HG02759 (cell line): ENCODE data around the gene ANGPTL5.
"Not testable (repeated sequence)": the region's sequence is repeated elsewhere in the genome, so short reads cannot be mapped to it uniquely, and the experiment has no call there.

ENCODE experiments used
- ATAC-seq: cut with Tn5 transposase; IDR thresholded peaks from one replicate; pipeline ENCODE4 v1.9.1; 2021; ENCODE audit warnings: mild to moderate bottlenecking, moderate library complexity; ENCODE audit not compliant: unreplicated experiment

Gene ANGPTL5

GRCh38 chr11:101889767-101890166, 26.6 kb downstream of the ANGPTL5 start:
- ATAC-seq = no peak

GRCh38 chr11:101885631-101886030, 30.7 kb downstream of the ANGPTL5 start:
- ATAC-seq = no peak

- ATAC-seq = no peak
Measured at GRCh38 chr11:101881586-101881985, 34.7 kb downstream of the ANGPTL5 start.

GRCh38 chr11:101880222-101880621, 36.1 kb downstream of the ANGPTL5 start:
- ATAC-seq = peak; percentile 62

GRCh38 chr11:101872171-101872882, 44.0 kb downstream of the ANGPTL5 start:
- no peak for ATAC-seq

GRCh38 chr11:101870510-101870909, 45.8 kb downstream of the ANGPTL5 start:
- no peak for ATAC-seq

- no peak for ATAC-seq
Measured at GRCh38 chr11:101867951-101868350, 48.4 kb downstream of the ANGPTL5 start.

- no peak for ATAC-seq
Measured at GRCh38 chr11:101866619-101867491, 49.5 kb downstream of the ANGPTL5 start.

GRCh38 chr11:101864098-101864497, 52.2 kb downstream of the ANGPTL5 start:
- no peak for ATAC-seq

- ATAC-seq = no peak
Measured at GRCh38 chr11:101863361-101863760, 53.0 kb downstream of the ANGPTL5 start.

- ATAC-seq = no peak
Measured at GRCh38 chr11:101862391-101863233, 53.7 kb downstream of the ANGPTL5 start.

GRCh38 chr11:101860696-101861427, 55.5 kb downstream of the ANGPTL5 start:
- peak; percentile 90 for ATAC-seq

- ATAC-seq = not testable (repeated sequence)
Measured at GRCh38 chr11:101852260-101852659, 64.1 kb downstream of the ANGPTL5 start.

GRCh38 chr11:101848262-101848661, 68.1 kb downstream of the ANGPTL5 start:
- ATAC-seq = no peak

- ATAC-seq = no peak
Measured at GRCh38 chr11:101844608-101845007, 71.7 kb downstream of the ANGPTL5 start.

GRCh38 chr11:101840704-101841103, 75.6 kb downstream of the ANGPTL5 start:
- no peak for ATAC-seq
